Activated CD4-positive, CD25-positive, alpha-beta regulatory T cell treated with anti-CD3 and anti-CD28 coated beads, Interleukin-2, amount 50 U/mL, for 16 hours (primary cell): ENCODE measurements around the gene PLA2G15.

Experiments used
- DNase-seq: peaks from one replicate; pipeline ENCODE4 v3.0.0-alpha.2; 2020; ENCODE audit warnings: low read depth, low spot score

Gene PLA2G15

GRCh38 chr16:68244903-68245853, at the start of gene PLA2G15:
PLA2G15 (plus strand) TSS chr16:68245373; CDS start chr16:68245427, 54 bp downstream.
- peak; percentile 92 for DNase-seq

GRCh38 chr16:68197250-68197649, 47.9 kb upstream of the PLA2G15 start:
- DNase-seq, result no peak

- DNase-seq, result no peak
These were observed 44.9 kb upstream of the PLA2G15 start for GRCh38 chr16:68200088-68200783.

- no peak for DNase-seq
These were observed 43.1 kb upstream of the PLA2G15 start for GRCh38 chr16:68202091-68202519.

- no peak for DNase-seq
These were observed 38.9 kb upstream of the PLA2G15 start for GRCh38 chr16:68206245-68206644.

- DNase-seq, result no peak
These were observed 30.4 kb upstream of the PLA2G15 start for GRCh38 chr16:68214726-68215125.

GRCh38 chr16:68215302-68215701, 29.9 kb upstream of the PLA2G15 start:
- no peak for DNase-seq

GRCh38 chr16:68216240-68216639, 28.9 kb upstream of the PLA2G15 start:
- no peak for DNase-seq

- no peak for DNase-seq
These were observed 27.7 kb upstream of the PLA2G15 start for GRCh38 chr16:68217506-68217905.

GRCh38 chr16:68219725-68220351, 25.3 kb upstream of the PLA2G15 start:
- no peak for DNase-seq

- no peak for DNase-seq
These were observed 22.1 kb upstream of the PLA2G15 start for GRCh38 chr16:68223072-68223471.

- DNase-seq, result no peak
These were observed 19.1 kb upstream of the PLA2G15 start for GRCh38 chr16:68226116-68226515.

- DNase-seq, result no peak
These were observed 17.9 kb upstream of the PLA2G15 start for GRCh38 chr16:68227183-68227793.

- no peak for DNase-seq
These were observed 17.2 kb upstream of the PLA2G15 start for GRCh38 chr16:68227850-68228553.

- no peak for DNase-seq
These were observed 16.5 kb upstream of the PLA2G15 start for GRCh38 chr16:68228652-68229051.

- peak; percentile 16 for DNase-seq
These were observed 15.6 kb upstream of the PLA2G15 start for GRCh38 chr16:68229431-68230175.

GRCh38 chr16:68230176-68230571, 15.0 kb upstream of the PLA2G15 start:
- no peak for DNase-seq

- DNase-seq, result no peak
These were observed 14.2 kb upstream of the PLA2G15 start for GRCh38 chr16:68230956-68231355.

- DNase-seq, result no peak
These were observed 13.6 kb upstream of the PLA2G15 start for GRCh38 chr16:68231384-68232136.

- DNase-seq, result no peak
These were observed 12.8 kb upstream of the PLA2G15 start for GRCh38 chr16:68232335-68232734.
